Cerebellar nuclear complex (tissue), 1 donor: ENCODE data around the gene ATF3.
A peak's percentile ranks its signal among the peaks of the same experiment; 100 is the strongest.

Experiments
- DNase-seq, 2 experiments: peaks; one replicate each; lab custom pipeline; 2025; lab: John Stamatoyannopoulos, UW

Gene ATF3

GRCh38 chr1:212608392-212608958, at the start of gene ATF3:
Gene ATF3, plus strand, starts transcription at chr1:212608761. Its CDS starts 6,261 bp downstream, at chr1:212615022.
- DNase-seq, result peak in 1 of 2 experiments; percentile 20

- no peak for DNase-seq
Observed at GRCh38 chr1:212559929-212560328, 48.6 kb upstream of the ATF3 start.

- DNase-seq, result no peak
Observed at GRCh38 chr1:212560933-212561460, 47.6 kb upstream of the ATF3 start.

- DNase-seq, result no peak
Observed at GRCh38 chr1:212561501-212561931, 47.0 kb upstream of the ATF3 start.

- no peak for DNase-seq
Observed at GRCh38 chr1:212562771-212563170, 45.8 kb upstream of the ATF3 start.

- DNase-seq, result no peak
Observed at GRCh38 chr1:212565079-212565478, 43.5 kb upstream of the ATF3 start.

- no peak for DNase-seq
Observed at GRCh38 chr1:212565571-212566305, 42.8 kb upstream of the ATF3 start.

GRCh38 chr1:212566522-212567479, 41.8 kb upstream of the ATF3 start:
- DNase-seq, result no peak

GRCh38 chr1:212567638-212568037, 40.9 kb upstream of the ATF3 start:
- DNase-seq, result no peak

GRCh38 chr1:212568978-212569537, 39.5 kb upstream of the ATF3 start:
- no peak for DNase-seq

- DNase-seq, result no peak
Observed at GRCh38 chr1:212574732-212575131, 33.8 kb upstream of the ATF3 start.

GRCh38 chr1:212575333-212575732, 33.2 kb upstream of the ATF3 start:
- no peak for DNase-seq

- DNase-seq, result no peak
Observed at GRCh38 chr1:212578041-212578440, 30.5 kb upstream of the ATF3 start.

GRCh38 chr1:212581034-212581433, 27.5 kb upstream of the ATF3 start:
- no peak for DNase-seq

GRCh38 chr1:212582291-212582690, 26.3 kb upstream of the ATF3 start:
- no peak for DNase-seq

- no peak for DNase-seq
Observed at GRCh38 chr1:212582808-212583615, 25.5 kb upstream of the ATF3 start.

GRCh38 chr1:212583643-212584042, 24.9 kb upstream of the ATF3 start:
- no peak for DNase-seq

- no peak for DNase-seq
Observed at GRCh38 chr1:212584092-212584886, 24.3 kb upstream of the ATF3 start.

GRCh38 chr1:212585210-212585609, 23.4 kb upstream of the ATF3 start:
- DNase-seq, result no peak
